NCI-H510A (cell line): ENCODE measurements around the gene MEIS2.
"Not testable (repeated sequence)": the region's sequence is repeated elsewhere in the genome, so short reads cannot be mapped to it uniquely, and the experiment has no call there.

Experiments used
- DNase-seq: peaks from one replicate; lab custom pipeline; 2025; lab: John Stamatoyannopoulos, UW

The MEIS2 gene

GRCh38 chr15:37008205-37008604, 92.1 kb downstream of the MEIS2 start:
- DNase-seq: no peak

GRCh38 chr15:37007301-37007700, 93.0 kb downstream of the MEIS2 start:
- no peak for DNase-seq

GRCh38 chr15:37004981-37005735, 95.2 kb downstream of the MEIS2 start:
- DNase-seq: no peak

- DNase-seq: no peak
Measured at GRCh38 chr15:37004373-37004869, 95.9 kb downstream of the MEIS2 start.

GRCh38 chr15:37002041-37002672, 98.2 kb downstream of the MEIS2 start:
- no peak for DNase-seq

GRCh38 chr15:37001417-37001816, 98.9 kb downstream of the MEIS2 start:
- no peak for DNase-seq

- DNase-seq: no peak
Measured at GRCh38 chr15:36999778-37000177, 100.6 kb downstream of the MEIS2 start.

DNA sequence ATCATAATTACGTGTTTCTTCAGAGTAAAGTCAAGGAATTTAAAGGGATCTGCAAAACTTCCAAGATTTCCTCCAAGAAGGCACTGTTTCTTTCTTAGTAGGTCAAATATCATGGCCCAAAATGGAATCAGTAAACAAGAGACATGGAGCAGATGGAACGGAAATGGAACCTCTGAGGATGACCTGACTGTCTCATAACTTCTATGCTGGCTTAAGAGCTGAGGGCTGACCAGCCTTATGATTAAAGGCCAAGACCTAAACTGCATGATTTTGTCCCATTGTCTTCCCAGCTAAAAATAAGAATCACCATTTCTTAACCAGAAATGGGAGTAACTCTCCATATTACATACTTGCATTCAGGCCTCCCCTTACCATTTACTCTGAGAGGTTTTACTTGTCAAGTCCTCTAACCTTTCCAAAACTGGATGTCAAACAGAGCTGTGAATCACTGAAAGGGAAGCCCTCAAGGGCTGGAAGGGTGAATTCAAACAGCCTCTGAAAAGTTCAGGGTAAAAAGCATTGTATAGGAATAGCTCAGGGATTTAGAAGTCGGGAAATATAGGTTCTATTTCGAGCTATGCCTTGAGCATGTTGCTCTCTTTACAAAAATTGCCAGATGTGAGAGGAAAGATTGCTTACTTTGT, 103.7 kb downstream of the MEIS2 start:
- DNase-seq: no peak

- DNase-seq: no peak
Measured at GRCh38 chr15:36996121-36996520, 104.2 kb downstream of the MEIS2 start.

DNA sequence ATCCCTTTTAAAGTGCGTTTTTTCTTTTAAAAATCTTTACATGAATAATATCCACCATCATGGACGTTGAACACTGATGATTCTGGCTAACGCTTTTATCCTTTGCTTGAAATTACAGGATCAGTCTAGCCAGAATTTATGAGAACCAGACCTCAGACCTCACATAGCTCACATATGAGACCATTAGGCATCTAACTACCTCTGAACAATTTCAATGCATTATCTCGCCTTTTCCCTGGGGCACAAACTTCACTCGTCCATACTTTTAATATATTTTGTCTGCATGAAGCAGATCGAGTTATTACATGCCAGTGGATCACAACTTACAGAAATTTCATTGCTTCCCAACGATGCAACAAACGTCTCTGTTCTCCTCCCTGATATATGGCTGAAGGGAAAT, 105.6 kb downstream of the MEIS2 start:
- DNase-seq: no peak

- no peak for DNase-seq
Measured at GRCh38 chr15:36992454-36992853, 107.9 kb downstream of the MEIS2 start.

DNA sequence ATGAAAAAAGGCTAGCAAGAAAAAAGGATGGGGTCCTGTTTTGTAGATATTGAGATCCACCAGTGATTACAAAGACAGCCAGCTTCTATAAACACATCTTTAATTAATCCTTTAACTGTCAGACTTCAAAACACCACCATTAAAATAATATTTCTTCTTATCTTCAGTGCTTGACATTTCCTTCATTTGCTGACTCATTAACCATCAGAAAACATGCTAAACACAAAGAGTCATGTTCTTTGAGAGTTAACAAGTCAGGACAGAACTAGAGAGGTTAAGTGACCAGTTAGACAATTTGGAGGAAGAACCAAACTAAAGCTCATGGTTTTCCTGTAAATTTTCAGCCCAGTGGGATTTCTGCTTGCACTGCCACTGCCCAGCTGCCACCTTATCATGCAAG, 111.4 kb downstream of the MEIS2 start:
- no peak for DNase-seq

- DNase-seq: no peak
Measured at GRCh38 chr15:36982430-36982829, 117.9 kb downstream of the MEIS2 start.

- not testable (repeated sequence) for DNase-seq
Measured at GRCh38 chr15:36980281-36980680, 120.1 kb downstream of the MEIS2 start.

DNA sequence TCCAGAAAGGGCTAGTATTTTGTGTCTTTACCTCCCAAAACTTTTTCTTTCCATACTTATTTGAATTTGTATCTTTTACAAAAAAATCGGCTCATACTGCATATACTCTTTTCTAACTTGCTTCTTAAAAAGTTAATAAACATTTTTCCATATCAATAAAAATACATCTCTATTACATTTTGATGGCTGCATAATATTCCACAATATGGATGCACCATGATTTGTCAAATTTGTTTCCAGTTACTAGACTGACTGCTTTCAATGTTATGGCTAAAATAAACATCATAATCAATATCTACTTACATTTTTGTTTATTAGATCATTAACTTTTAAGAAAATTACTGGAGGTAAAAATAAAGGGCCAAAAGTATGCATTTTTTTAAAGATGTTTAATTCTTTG, 121.7 kb downstream of the MEIS2 start:
- DNase-seq: no peak

GRCh38 chr15:36978126-36978525, 122.2 kb downstream of the MEIS2 start:
- DNase-seq: no peak

DNA sequence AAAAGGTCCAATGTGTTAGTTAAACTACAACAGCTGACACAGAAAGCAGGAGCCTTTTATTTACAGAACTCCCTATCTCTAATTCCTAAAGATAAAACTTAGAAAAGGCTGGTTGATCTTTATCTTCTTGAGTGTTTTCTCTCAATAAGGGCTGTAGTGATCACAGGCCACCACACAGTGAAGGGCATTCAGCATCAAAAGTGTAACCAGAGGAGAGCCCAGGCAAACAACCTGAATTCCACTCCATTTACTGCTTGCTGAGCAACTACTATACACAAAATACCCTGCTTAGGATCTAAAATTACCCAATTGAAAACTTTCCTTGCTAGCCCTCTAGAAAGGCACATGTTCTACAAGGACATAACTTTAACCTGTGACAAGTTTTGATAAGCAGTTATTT, 122.7 kb downstream of the MEIS2 start:
- DNase-seq: no peak

DNA sequence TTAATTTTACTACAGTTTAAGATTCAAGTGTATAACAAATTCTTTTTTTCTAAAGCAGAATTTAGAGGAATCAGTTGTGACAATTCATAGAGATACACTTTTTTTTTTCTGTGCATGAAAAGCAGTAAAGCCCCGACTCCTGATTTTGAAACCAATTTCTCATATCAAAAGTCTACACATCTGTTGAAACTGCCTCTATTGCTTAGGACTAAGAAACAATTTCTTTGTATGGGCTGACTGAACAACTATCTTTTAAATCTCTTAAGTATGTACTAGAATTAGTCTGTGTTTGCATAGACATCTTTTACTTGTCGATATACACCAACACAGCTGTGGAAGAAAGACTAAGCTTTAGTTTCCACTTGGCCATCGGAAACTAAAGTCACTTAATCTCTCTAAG, 127.6 kb downstream of the MEIS2 start:
- DNase-seq: no peak

- DNase-seq: peak; percentile 18
Measured at GRCh38 chr15:36970522-36970921, 129.8 kb downstream of the MEIS2 start.

DNA sequence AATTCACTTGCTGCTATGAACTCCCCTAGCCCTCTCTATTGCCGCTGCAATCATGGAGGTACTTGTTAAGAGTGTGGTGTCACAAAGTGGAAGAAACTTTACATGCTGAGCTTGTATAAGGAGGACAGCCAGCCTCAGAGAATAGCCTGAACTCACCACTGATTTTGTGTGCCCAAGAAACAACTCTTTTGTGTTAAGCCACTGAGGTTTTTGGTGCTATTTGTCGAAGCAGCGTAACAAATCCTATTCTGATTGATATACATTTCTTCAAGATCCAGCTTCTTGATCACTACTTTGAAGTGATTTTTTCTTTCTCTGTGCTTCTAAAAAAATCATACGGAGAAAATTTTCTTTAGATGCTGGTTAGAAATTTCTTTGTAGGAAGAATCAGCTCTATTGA, 132.4 kb downstream of the MEIS2 start:
- no peak for DNase-seq

DNA sequence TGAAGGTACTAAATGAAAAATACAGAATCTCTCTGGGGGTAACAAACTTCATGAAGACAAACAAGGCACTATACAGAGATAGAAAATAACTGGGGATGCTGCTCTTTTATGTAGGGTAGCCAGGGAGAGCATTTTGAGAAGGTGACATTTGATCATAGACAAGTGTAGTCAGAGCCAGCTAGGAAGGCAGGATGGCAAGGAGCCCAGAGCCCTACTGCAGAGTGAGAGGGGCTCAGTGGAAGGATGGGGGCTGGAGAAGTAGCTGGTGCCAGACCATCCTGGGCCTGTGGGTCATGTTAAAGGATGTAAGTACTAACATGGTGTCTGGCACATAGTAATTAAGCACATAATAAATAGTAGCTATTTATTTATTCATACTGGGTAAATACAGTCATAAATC, 133.6 kb downstream of the MEIS2 start:
- no peak for DNase-seq

- DNase-seq: no peak
Measured at GRCh38 chr15:36965570-36966342, 134.6 kb downstream of the MEIS2 start.
